Measurements from ENCODE around the gene GNL2.

Gene GNL2

DNA sequence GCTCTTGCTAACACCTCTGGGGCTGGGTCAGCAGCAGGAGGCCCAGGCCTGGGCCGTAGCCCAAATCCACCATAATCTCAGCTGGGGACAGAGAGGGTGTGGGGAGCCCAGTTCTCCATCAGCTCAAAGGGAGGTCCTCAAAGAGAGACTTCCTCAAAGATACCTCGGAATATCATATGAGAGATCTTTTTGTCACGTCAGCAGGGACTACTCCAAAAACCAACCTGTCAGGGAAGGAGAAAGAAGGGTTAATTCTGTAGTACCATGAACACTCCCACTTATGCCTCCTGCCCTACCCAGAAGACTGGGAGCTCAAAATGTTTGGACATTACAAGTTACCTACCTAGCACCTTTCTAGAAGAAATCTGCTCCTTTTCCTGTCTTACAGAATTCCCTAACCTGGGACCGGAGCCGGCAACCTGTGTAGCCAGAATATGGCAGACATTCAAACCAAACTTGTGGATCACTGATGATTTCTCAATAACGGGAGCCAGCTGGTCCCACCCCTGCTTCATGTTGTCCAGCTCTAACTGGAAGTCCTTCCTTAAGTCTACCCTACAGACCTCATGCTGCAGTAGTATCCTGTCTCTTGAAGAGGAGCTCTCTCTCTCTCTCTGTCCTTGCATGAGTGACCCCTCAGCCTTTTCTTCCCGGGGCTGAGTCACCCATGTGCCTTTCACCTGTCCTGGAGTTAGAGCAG, 34.1 kb upstream of the GNL2 start:
- no peak overlapping the region for H3K9ac ChIP-seq (ENCODE audit: low read length)
- no peak overlapping the region for H3K27ac ChIP-seq (ENCODE audit: low read depth, low read length)
- no peaks in the 10 kb centered on the region for H3K36me3 ChIP-seq (ENCODE audit: control insufficient read depth, insufficient read depth, low read length)
- H3K9me3 ChIP-seq (ENCODE audit: control insufficient read depth, insufficient read depth, low read depth, low read length), result no peaks in the 10 kb centered on the region
- H3K4me1 ChIP-seq (ENCODE audit: control insufficient read depth, insufficient read depth, low read length), result peaks cover 9% of the 10 kb centered on the region
- no peak overlapping the region for H3K4me3 ChIP-seq (ENCODE audit: low read depth, low read length)
- H3K27me3 ChIP-seq (ENCODE audit: control insufficient read depth, insufficient read depth, low read length), result peaks cover 97% of the 10 kb centered on the region

DNA sequence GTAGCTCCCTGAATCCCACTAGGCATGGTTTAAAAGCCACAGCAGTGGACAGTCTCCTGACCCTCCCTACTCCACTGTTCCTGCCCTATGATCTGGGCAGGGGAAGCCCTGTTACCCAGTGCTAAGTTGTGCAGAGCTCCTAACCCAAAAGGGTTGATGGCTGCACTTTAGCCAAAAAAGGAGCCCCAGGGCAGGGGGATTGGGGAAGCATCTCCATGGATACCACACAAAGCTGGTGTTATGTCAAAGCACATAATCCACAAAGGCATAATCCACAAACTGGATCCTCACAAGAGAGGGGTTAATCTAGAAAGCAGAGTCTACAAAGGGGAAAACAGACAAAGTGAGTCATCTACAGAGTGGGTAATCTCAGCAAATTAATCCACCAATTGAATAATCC, 33.3 kb upstream of the GNL2 start:
- Histone ChIP-seq H3K4me3 (ENCODE audit: low read depth, low read length) (no peak overlapping the region), H3K9me3 (ENCODE audit: control insufficient read depth, insufficient read depth, low read depth, low read length) (no peaks in the 10 kb centered on the region), H3K36me3 (ENCODE audit: control insufficient read depth, insufficient read depth, low read length) (no peaks in the 10 kb centered on the region), H3K27ac (ENCODE audit: low read depth, low read length) (no peak overlapping the region), H3K4me1 (ENCODE audit: control insufficient read depth, insufficient read depth, low read length) (peaks cover 7% of the 10 kb centered on the region; the same call in 1 of the 2 replicates), H3K27me3 (ENCODE audit: control insufficient read depth, insufficient read depth, low read length) (peaks cover 97% of the 10 kb centered on the region), H3K9ac (ENCODE audit: low read length) (no peak overlapping the region)

DNA sequence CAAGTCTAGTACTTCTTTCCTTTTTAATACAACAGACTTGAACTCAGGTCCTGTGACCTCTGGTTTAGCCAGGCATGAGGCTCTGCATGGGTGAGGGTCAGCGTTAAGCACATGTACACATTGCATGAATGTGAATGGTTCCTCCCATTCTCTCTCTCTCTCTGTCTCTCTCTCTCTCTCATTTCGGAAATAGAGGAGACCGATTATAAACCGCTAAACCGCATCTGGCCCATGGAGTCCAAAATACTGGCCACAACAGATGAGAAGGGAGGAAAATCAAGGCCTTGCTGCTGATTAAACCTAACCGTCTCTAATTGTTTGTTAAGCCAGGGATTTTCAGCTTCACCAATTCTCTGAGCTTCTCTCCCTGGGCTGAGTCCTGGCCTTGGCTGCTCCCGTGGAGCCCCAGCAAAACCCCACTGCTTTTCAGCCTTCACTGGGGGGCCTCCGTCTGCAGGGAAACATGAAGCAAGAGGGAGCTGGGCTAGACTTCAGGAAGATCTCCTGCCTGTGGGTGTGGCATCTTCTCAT, 32.4 kb upstream of the GNL2 start:
- Histone ChIP-seq H3K36me3 (ENCODE audit: control insufficient read depth, insufficient read depth, low read length) (no peaks in the 10 kb centered on the region), H3K27me3 (ENCODE audit: control insufficient read depth, insufficient read depth, low read length) (peaks cover 95% of the 10 kb centered on the region), H3K27ac (ENCODE audit: low read depth, low read length) (no peak overlapping the region), H3K9me3 (ENCODE audit: control insufficient read depth, insufficient read depth, low read depth, low read length) (no peaks in the 10 kb centered on the region), H3K9ac (ENCODE audit: low read length) (no peak overlapping the region), H3K4me1 (ENCODE audit: control insufficient read depth, insufficient read depth, low read length) (peaks cover 1% of the 10 kb centered on the region; the same call in 1 of the 2 replicates), H3K4me3 (ENCODE audit: low read depth, low read length) (no peak overlapping the region)

DNA sequence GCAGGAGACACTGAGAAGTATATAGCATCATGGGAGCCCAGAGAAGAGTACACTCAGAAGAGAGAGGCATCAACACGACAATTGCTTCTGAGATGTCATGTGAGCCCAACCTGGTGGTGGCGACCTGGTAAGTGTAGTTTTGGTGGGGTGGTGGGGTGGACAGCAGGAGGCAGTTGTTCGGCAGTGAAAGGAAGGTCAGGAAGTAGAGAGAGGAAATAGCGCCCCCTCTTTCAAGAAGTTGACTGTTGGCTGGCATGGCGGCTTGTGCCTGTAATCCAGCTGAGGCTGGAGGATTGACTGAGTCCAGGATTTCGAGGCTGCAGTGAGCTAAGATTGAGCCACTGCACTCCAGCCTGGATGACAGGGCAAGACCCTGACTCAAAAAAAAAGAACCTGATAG, 26.4 kb upstream of the GNL2 start:
- Histone ChIP-seq H3K9ac (ENCODE audit: low read length) (no peak overlapping the region), H3K4me3 (ENCODE audit: low read depth, low read length) (no peak overlapping the region), H3K9me3 (ENCODE audit: control insufficient read depth, insufficient read depth, low read depth, low read length) (no peaks in the 10 kb centered on the region), H3K4me1 (ENCODE audit: control insufficient read depth, insufficient read depth, low read length) (no peaks in the 10 kb centered on the region), H3K36me3 (ENCODE audit: control insufficient read depth, insufficient read depth, low read length) (no peaks in the 10 kb centered on the region), H3K27ac (ENCODE audit: low read depth, low read length) (no peak overlapping the region), H3K27me3 (ENCODE audit: control insufficient read depth, insufficient read depth, low read length) (peaks cover 81% of the 10 kb centered on the region)

DNA sequence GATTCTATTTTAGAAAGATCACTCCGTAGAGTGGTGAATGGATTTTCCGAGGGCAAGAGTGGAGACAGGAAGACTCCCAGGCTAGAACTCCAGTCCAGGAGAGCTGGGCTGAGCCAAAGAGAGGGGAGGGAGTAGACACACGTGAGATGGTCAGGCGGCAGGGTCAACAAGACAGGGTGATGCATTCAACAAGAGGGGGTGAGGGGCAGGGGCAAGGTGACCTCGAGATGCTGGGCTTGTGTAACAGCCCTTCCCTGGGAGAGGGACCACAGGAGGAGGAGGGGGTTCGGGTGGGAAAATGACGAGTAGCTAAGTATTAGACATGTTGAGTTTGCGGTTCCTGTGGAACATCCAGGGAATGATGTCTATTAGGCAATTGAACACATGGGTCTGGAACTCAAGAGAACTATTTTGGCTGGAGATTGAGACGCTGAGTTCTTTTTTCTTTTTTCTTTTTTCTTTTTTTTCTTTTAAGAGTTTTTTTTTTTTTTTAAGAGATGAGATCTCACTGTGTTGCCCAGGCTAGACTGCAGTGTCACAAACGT, 25.7 kb upstream of the GNL2 start:
- Histone ChIP-seq H3K27me3 (ENCODE audit: control insufficient read depth, insufficient read depth, low read length) (peaks cover 81% of the 10 kb centered on the region), H3K27ac (ENCODE audit: low read depth, low read length) (no peak overlapping the region)

DNA sequence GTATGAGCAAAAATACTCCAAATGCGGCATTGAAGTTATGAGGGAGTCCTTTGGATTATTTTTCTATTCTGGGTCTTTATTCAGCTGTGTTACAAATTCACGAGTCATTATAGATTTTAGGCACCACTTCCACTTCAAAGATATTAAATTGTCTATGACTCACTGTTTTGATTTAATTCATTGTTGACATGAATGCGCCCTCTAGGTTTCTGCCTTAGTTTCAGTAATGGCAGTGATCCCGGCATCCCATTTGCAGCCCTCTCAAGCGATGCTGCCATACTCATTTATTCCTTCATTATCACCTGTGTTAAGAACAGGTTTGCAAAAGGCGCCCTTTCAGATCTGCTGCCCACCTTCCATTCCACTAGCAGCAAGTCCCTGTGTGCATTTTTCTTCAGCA, 25.0 kb upstream of the GNL2 start:
- Histone ChIP-seq H3K9me3 (ENCODE audit: control insufficient read depth, insufficient read depth, low read depth, low read length) (no peaks in the 10 kb centered on the region), H3K4me3 (ENCODE audit: low read depth, low read length) (no peak overlapping the region), H3K36me3 (ENCODE audit: control insufficient read depth, insufficient read depth, low read length) (no peaks in the 10 kb centered on the region), H3K4me1 (ENCODE audit: control insufficient read depth, insufficient read depth, low read length) (no peaks in the 10 kb centered on the region), H3K27ac (ENCODE audit: low read depth, low read length) (no peak overlapping the region), H3K27me3 (ENCODE audit: control insufficient read depth, insufficient read depth, low read length) (peaks cover 81% of the 10 kb centered on the region), H3K9ac (ENCODE audit: low read length) (no peak overlapping the region)

More for the DNA sequence above, 25.7 kb upstream of the GNL2 start:
- Histone ChIP-seq H3K9me3 (ENCODE audit: control insufficient read depth, insufficient read depth, low read depth, low read length) (no peaks in the 10 kb centered on the region), H3K4me1 (ENCODE audit: control insufficient read depth, insufficient read depth, low read length) (no peaks in the 10 kb centered on the region), H3K4me3 (ENCODE audit: low read depth, low read length) (no peak overlapping the region), H3K9ac (ENCODE audit: low read length) (no peak overlapping the region), H3K36me3 (ENCODE audit: control insufficient read depth, insufficient read depth, low read length) (no peaks in the 10 kb centered on the region)

DNA sequence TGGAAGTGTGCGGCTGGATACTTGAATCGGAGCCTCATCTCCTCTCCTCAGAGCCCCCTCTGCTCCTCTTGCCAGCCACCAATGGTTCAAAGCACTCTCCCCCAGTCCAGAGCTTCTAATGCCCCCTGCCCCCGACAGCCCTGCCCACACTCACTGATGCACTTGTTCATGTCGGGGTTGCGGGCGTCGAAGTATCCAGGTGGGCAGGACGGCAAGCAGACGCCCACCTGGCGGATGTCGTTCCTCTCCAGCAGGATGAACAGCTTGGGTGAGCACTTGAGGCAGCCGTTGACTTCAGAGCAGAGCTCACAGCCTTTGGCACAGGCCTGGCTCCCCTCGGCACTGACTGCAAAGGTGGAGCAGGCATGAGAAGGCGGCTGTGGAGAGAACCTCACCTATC, 20.6 kb upstream of the GNL2 start:
- Histone ChIP-seq H3K4me3 (ENCODE audit: low read depth, low read length) (no peak overlapping the region), H3K4me1 (ENCODE audit: control insufficient read depth, insufficient read depth, low read length) (no peaks in the 10 kb centered on the region), H3K27ac (ENCODE audit: low read depth, low read length) (no peak overlapping the region), H3K27me3 (ENCODE audit: control insufficient read depth, insufficient read depth, low read length) (peaks cover 82% of the 10 kb centered on the region), H3K36me3 (ENCODE audit: control insufficient read depth, insufficient read depth, low read length) (no peaks in the 10 kb centered on the region), H3K9me3 (ENCODE audit: control insufficient read depth, insufficient read depth, low read depth, low read length) (no peaks in the 10 kb centered on the region), H3K9ac (ENCODE audit: low read length) (no peak overlapping the region)

DNA sequence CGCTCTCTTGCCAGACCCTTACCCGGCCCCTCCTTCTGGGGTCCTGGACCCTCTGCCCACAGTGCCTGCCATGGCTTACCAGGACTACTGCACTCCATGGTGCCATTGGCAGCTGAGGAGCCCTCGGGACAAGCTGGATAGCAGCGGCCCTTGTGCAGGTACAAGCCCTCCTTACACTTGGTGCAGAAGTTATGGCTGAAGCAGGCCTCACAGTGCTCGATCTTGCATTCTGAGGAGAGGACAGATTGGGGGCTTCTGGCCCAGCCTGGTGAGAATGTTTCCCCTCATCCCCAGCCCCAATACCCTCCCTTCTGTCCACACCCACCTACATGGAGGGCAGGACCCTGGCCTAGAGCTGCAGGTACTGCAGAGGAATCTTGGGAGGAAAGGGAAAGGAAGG, 18.4 kb upstream of the GNL2 start:
- H3K36me3 ChIP-seq (ENCODE audit: control insufficient read depth, insufficient read depth, low read length), result no peaks in the 10 kb centered on the region
- no peaks in the 10 kb centered on the region for H3K4me1 ChIP-seq (ENCODE audit: control insufficient read depth, insufficient read depth, low read length)
- peaks cover 83% of the 10 kb centered on the region for H3K27me3 ChIP-seq (ENCODE audit: control insufficient read depth, insufficient read depth, low read length)
- no peaks in the 10 kb centered on the region for H3K9me3 ChIP-seq (ENCODE audit: control insufficient read depth, insufficient read depth, low read depth, low read length)
- H3K27ac ChIP-seq (ENCODE audit: low read depth, low read length), result no peak overlapping the region
- H3K9ac ChIP-seq (ENCODE audit: low read length), result no peak overlapping the region
- no peak overlapping the region for H3K4me3 ChIP-seq (ENCODE audit: low read depth, low read length)

DNA sequence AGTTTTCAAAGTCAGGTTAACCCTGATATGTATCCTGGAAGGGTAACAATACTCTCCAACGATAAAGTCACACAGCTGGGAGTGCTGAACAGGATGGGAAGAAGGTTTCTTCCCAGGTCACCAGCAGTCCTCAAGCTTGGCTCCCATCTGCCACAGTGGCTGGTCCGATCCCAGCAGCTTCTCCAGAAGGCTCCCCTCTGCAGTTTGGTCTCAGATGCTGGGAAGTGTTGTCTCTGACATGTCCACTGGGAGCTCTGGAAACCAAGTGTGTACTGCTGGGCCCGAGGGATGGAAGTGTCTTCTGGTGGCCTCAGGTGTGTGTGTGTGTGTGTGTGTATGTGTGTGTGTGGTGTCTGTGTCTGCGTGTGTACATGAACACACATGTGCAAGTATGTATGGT, 16.4 kb upstream of the GNL2 start:
- Histone ChIP-seq H3K4me1 (ENCODE audit: control insufficient read depth, insufficient read depth, low read length) (no peaks in the 10 kb centered on the region), H3K27me3 (ENCODE audit: control insufficient read depth, insufficient read depth, low read length) (peaks cover 88% of the 10 kb centered on the region), H3K36me3 (ENCODE audit: control insufficient read depth, insufficient read depth, low read length) (no peaks in the 10 kb centered on the region)

DNA sequence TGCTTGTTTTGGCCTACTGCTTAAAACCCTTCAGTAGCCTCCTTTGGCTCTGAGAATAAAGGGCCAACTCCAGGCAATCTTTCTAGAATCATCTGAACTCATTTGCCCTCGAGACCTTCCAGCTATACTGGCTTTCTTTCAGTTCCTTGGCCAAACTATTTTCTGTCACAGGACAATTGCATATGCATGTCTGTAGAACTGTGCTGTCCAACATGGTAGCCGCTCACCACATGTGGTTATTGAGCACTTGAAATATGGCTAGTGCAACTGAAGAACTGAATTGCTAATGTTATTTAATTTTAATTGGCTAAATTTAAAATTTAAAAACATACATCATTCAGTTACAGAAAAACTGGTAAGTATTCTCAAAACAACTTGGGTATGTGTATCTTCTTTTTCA, 14.3 kb upstream of the GNL2 start:
- Histone ChIP-seq H3K27me3 (ENCODE audit: control insufficient read depth, insufficient read depth, low read length) (peaks cover 77% of the 10 kb centered on the region), H3K4me1 (ENCODE audit: control insufficient read depth, insufficient read depth, low read length) (no peaks in the 10 kb centered on the region)

More for the DNA sequence above, 16.4 kb upstream of the GNL2 start:
- Histone ChIP-seq H3K9me3 (ENCODE audit: control insufficient read depth, insufficient read depth, low read depth, low read length) (no peaks in the 10 kb centered on the region), H3K27ac (ENCODE audit: low read depth, low read length) (no peak overlapping the region), H3K9ac (ENCODE audit: low read length) (no peak overlapping the region), H3K4me3 (ENCODE audit: low read depth, low read length) (no peak overlapping the region)

DNA sequence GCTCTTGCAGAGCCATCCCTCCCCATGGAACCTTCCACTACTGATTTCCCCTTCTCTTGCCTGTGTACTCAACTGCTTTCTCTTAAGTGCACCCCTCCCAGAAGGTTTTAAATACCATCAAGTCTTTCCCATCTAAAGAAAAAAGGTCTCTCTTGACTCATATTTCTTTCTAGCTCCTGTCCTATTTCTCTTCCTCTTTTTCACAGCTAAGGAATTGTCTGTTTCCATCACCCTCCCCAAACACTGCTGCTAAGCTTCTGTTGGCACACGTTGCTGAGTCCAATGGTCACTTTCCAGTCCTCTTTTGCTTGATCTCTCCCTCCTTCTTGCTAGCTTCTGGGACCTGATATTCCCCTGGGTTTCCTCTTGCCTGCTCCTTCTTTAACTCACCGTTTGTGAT, 13.3 kb upstream of the GNL2 start:
- H3K27me3 ChIP-seq (ENCODE audit: control insufficient read depth, insufficient read depth, low read length), result peaks cover 69% of the 10 kb centered on the region

More for the DNA sequence above, 14.3 kb upstream of the GNL2 start:
- no peak overlapping the region for H3K4me3 ChIP-seq (ENCODE audit: low read depth, low read length)
- no peak overlapping the region for H3K9ac ChIP-seq (ENCODE audit: low read length)
- no peaks in the 10 kb centered on the region for H3K9me3 ChIP-seq (ENCODE audit: control insufficient read depth, insufficient read depth, low read depth, low read length)
- no peak overlapping the region for H3K27ac ChIP-seq (ENCODE audit: low read depth, low read length)
- H3K36me3 ChIP-seq (ENCODE audit: control insufficient read depth, insufficient read depth, low read length), result no peaks in the 10 kb centered on the region

More for the DNA sequence above, 13.3 kb upstream of the GNL2 start:
- H3K4me3 ChIP-seq (ENCODE audit: low read depth, low read length), result no peak overlapping the region
- no peaks in the 10 kb centered on the region for H3K9me3 ChIP-seq (ENCODE audit: control insufficient read depth, insufficient read depth, low read depth, low read length)
- no peak overlapping the region for H3K27ac ChIP-seq (ENCODE audit: low read depth, low read length)
- H3K36me3 ChIP-seq (ENCODE audit: control insufficient read depth, insufficient read depth, low read length), result no peaks in the 10 kb centered on the region
- no peaks in the 10 kb centered on the region for H3K4me1 ChIP-seq (ENCODE audit: control insufficient read depth, insufficient read depth, low read length)
- H3K9ac ChIP-seq (ENCODE audit: low read length), result no peak overlapping the region

Measured in HUES6 (cell line).